CD4-positive, alpha-beta T cell (primary cell): ENCODE results near the gene CAMK2B. TPM values are rescaled to one million over a fixed set of nuclear protein-coding genes. Genes with fewer than 3 reads are reported as not detected.
"Not testable (repeated sequence)": the region's sequence is repeated elsewhere in the genome, so short reads cannot be mapped to it uniquely, and the experiment has no call there.

Experiments
- ATAC-seq: fragments of 200-7000 bp; cut with Tn5 transposase; one replicate; pipeline ENCODE4 v1.10.0; 2022; ENCODE audit warnings: mild to moderate bottlenecking; ENCODE audit not compliant: poor library complexity
- CTCF ChIA-PET: fragments of 350-600 bp; sonication (Branson Sonifier 250); formaldehyde crosslinking; loops from one replicate; lab custom pipeline; 2021; ENCODE audit warnings: antibody characterized with exemption, inconsistent platforms; lab: Charles Lee
- POLR2A ChIA-PET: fragments of 350-600 bp; sonication (Branson Sonifier 250); formaldehyde crosslinking; loops from one replicate; lab custom pipeline; 2021; ENCODE audit warnings: antibody characterized with exemption, inconsistent platforms; lab: Charles Lee
- DNase-seq, 14 experiments: peaks; one replicate each; pipeline ENCODE4 v3.0.0-alpha.2; 2013 to 2020; ENCODE audit warnings: mixed read lengths in 2 of 14
- H3K27ac ChIP-seq, 2 donors: one replicate each; pipeline versions ENCODE4 v1.5.1 to v1.7.0; 2013; ENCODE audit warnings: low read length in 2 of 2, low read depth in 1 of 2, mild to moderate bottlenecking in 1 of 2
- H3K27me3 ChIP-seq, 2 experiments: 1 replicate in 1 of 2; 2 replicates in 1 of 2; pipeline versions ENCODE4 v1.6.1 to v1.7.0; 2013; ENCODE audit warnings: low read length in 2 of 2, control low read depth in 1 of 2, mild to moderate bottlenecking in 1 of 2, moderate library complexity in 1 of 2; ENCODE audit not compliant: insufficient read depth in 2 of 2, control insufficient read depth in 1 of 2
- H3K36me3 ChIP-seq: one replicate; pipeline ENCODE4 v1.6.1; 2013; ENCODE audit warnings: low read length, control low read depth; ENCODE audit not compliant: insufficient read depth
- H3K4me1 ChIP-seq: one replicate; pipeline ENCODE4 v1.6.1; 2013; ENCODE audit warnings: low read length, control low read depth; ENCODE audit not compliant: insufficient read depth
- H3K4me3 ChIP-seq: one replicate; pipeline ENCODE4 v1.5.1; 2013; ENCODE audit warnings: mild to moderate bottlenecking, low read length, moderate library complexity
- H3K9me3 ChIP-seq, 2 experiments: 1 replicate in 1 of 2; 2 replicates in 1 of 2; pipeline versions ENCODE4 v1.6.1 to v1.7.0; 2013; ENCODE audit warnings: low read length in 2 of 2, mild to moderate bottlenecking in 2 of 2, control low read depth in 1 of 2, moderate library complexity in 1 of 2; ENCODE audit not compliant: control insufficient read depth in 1 of 2, insufficient read depth in 1 of 2
- H3K27ac Mint-ChIP-seq: one replicate; pipeline ENCODE4 v1.8.0; 2020; ENCODE audit warnings: mixed read lengths
- H3K27me3 Mint-ChIP-seq: one replicate; pipeline ENCODE4 v1.8.0; 2021; ENCODE audit warnings: mixed read lengths
- H3K36me3 Mint-ChIP-seq: one replicate; pipeline ENCODE4 v1.8.0; 2021; ENCODE audit warnings: low read depth, mixed read lengths
- H3K4me1 Mint-ChIP-seq: one replicate; pipeline ENCODE4 v1.8.0; 2021; ENCODE audit warnings: low read depth, mixed read lengths
- H3K4me3 Mint-ChIP-seq: one replicate; pipeline ENCODE4 v1.8.0; 2020; ENCODE audit warnings: mild to moderate bottlenecking, mixed read lengths
- H3K9me3 Mint-ChIP-seq: one replicate; pipeline ENCODE4 v1.8.0; 2020; ENCODE audit warnings: mixed read lengths
- intact Hi-C, 2 experiments: fragments of 100-400 bp; cut with DNase I in 1 of 2; cut with micrococcal nuclease in 1 of 2; formaldehyde crosslinking; loops; one replicate each; pipeline versions ENCODE4 v1.15.1 to v1.9.0; 2023 to 2025; cut with DNase I, micrococcal nuclease
- total RNA-seq, 174 experiments: library from RNA in 2 of 174; stranded (reverse) in 2 of 174; gene quantifications; one replicate each; pipeline ENCODE4 v1.2.3 and lab custom pipeline; 2021 to 2026
- TF ChIP-seq, protein P1 (sequence below): fragments of 200-600 bp; IDR thresholded peaks from one replicate; pipeline ENCODE4 v1.8.0; 2022; ENCODE audit warnings: antibody characterized with exemption, mild to moderate bottlenecking

CAMK2B gene
- total RNA-seq, 2 experiments from 2014 or later: not detected

DNA sequence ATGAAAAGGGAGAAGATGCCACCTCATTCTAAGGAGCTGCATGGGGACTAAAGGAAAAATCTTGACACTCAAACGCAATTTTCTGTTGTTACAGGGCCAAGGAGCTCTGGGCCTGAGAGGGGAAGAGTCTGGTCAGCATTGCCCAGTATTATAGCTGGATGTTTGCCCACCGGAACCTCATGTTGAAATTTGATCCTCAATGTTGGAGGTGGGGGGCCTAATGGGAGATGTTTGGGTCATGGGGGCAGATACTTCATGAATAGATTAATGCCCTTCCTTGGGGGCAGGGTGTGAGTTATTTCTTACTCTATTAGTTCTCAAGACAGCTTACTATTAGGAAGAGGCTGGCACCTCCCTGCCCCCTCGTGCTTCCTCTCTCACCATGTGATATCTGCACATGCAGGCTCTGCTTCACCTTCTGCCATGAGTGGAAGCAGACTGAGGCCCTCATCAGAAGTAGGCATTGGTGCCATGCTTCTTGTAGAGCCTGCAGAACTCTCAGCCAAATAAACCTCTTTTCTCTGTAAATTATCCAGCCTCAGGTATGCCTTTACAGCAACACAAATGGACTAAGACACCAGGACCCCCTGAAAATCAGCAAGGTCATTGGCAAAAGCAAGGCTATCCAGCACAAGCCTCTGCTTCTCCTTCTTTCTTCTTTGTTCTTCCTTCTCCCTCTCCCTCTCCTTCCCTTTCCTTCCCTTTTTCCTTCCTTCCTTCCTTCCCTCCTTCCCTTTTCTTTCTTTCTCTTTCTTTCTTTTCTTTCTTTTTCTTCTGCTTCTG lies 151.3 kb downstream of the CAMK2B start:
- H3K4me3 ChIP-seq: no peak overlapping the region
- no peaks in the 10 kb centered on the region for H3K4me1 ChIP-seq
- TF ChIP-seq, protein P1, sequence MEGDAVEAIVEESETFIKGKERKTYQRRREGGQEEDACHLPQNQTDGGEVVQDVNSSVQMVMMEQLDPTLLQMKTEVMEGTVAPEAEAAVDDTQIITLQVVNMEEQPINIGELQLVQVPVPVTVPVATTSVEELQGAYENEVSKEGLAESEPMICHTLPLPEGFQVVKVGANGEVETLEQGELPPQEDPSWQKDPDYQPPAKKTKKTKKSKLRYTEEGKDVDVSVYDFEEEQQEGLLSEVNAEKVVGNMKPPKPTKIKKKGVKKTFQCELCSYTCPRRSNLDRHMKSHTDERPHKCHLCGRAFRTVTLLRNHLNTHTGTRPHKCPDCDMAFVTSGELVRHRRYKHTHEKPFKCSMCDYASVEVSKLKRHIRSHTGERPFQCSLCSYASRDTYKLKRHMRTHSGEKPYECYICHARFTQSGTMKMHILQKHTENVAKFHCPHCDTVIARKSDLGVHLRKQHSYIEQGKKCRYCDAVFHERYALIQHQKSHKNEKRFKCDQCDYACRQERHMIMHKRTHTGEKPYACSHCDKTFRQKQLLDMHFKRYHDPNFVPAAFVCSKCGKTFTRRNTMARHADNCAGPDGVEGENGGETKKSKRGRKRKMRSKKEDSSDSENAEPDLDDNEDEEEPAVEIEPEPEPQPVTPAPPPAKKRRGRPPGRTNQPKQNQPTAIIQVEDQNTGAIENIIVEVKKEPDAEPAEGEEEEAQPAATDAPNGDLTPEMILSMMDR: no peak
- H3K9me3 ChIP-seq: peaks cover 0 to 3% of the 10 kb centered on the region in 2 experiments
- Mint-ChIP-seq H3K27ac (no peak overlapping the region), H3K4me3 (no peak overlapping the region), H3K27me3 (peaks cover 30% of the 10 kb centered on the region), H3K9me3 (no peaks in the 10 kb centered on the region), H3K4me1 (no peaks in the 10 kb centered on the region), H3K36me3 (no peaks in the 10 kb centered on the region)
- no peaks in the 10 kb centered on the region for H3K36me3 ChIP-seq
- ChIA-PET CTCF (no interaction called here), POLR2A (no interaction called here)
- no peak for DNase-seq
- no peak for ATAC-seq
- H3K27me3 ChIP-seq: peaks cover 6 to 7% of the 10 kb centered on the region in 2 experiments
- intact Hi-C loops: no loop called here
- H3K27ac ChIP-seq: no peak overlapping the region

DNA sequence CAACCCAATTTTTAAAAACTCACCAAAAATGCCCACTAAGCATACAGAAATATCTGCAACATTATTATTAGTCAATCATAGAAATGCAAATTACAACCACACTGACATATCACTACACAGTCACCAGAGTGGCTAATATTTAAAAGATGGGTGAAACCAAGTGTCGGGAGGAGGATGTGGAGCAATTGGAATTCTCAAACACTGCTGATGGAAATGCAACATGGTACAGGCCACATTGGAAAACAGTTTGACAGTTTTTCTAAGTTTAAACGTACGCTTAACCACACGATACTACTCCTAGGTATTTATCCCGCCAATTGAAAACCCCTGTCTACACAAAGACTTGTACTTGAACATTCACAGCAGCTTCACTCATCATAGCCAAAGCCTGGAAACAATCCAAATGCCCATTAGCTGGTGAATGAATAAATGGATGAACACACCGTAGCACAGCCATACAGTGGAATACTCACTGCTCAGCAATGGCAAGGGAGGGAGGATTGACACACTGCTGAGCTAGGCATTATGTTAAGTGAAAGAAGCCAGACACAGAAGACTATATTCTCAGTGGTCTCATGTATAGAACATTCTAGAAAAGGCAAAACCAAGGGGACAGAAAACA lies 152.5 kb downstream of the CAMK2B start:
- intact Hi-C loops: no loop called here
- Histone ChIP-seq H3K27me3 (peaks cover 2 to 7% of the 10 kb centered on the region in 2 experiments), H3K9me3 (peaks cover 0 to 3% of the 10 kb centered on the region in 2 experiments), H3K36me3 (no peaks in the 10 kb centered on the region), H3K4me3 (no peak overlapping the region), H3K27ac (no peak overlapping the region), H3K4me1 (no peaks in the 10 kb centered on the region)
- CTCF ChIA-PET: no interaction called here
- DNase-seq (no peak), ATAC-seq (no peak)
- Mint-ChIP-seq H3K36me3 (no peaks in the 10 kb centered on the region), H3K4me1 (peaks cover under 1% of the 10 kb centered on the region), H3K9me3 (no peaks in the 10 kb centered on the region), H3K4me3 (no peak overlapping the region), H3K27me3 (peaks cover 26% of the 10 kb centered on the region), H3K27ac (no peak overlapping the region)
- TF ChIP-seq, protein P1: no peak
- POLR2A ChIA-PET: no interaction called here

DNA sequence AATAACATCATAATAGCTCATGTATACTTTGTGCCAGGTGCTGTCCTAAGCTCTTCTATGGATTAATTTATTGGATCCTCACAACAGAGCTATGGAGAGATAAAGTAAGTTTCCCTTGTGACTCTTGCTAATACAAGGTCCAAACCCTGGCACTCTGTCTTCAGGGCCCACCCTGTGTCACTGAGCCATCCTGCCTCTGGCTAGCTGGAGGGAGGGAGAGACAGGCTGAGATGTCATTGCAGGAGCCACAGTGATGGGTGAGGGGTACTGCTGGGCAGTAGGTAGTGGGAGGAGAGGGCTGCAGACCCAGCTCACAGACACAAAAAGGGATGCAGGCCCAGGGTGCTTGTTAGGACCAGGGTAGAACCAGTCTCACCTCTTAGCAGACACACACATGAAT lies 153.0 kb downstream of the CAMK2B start:
- POLR2A ChIA-PET: no interaction called here
- no peaks in the 10 kb centered on the region for H3K9me3 Mint-ChIP-seq
- H3K27ac ChIP-seq: no peak overlapping the region
- peaks cover 5% of the 10 kb centered on the region for H3K4me1 Mint-ChIP-seq
- CTCF ChIA-PET: no interaction called here
- no peak overlapping the region for H3K4me3 ChIP-seq
- H3K27ac Mint-ChIP-seq: no peak overlapping the region
- ATAC-seq (no peak), DNase-seq (peak in 1 of 14 experiments; percentile 1)
- H3K4me1 ChIP-seq: no peaks in the 10 kb centered on the region
- intact Hi-C loops: no loop called here
- TF ChIP-seq, protein P1: no peak
- H3K27me3 ChIP-seq: peaks cover 0 to 4% of the 10 kb centered on the region in 2 experiments
- peaks cover 23% of the 10 kb centered on the region for H3K27me3 Mint-ChIP-seq
- H3K4me3 Mint-ChIP-seq: no peak overlapping the region
- H3K36me3 ChIP-seq: no peaks in the 10 kb centered on the region
- H3K36me3 Mint-ChIP-seq: no peaks in the 10 kb centered on the region
- H3K9me3 ChIP-seq: peaks cover 0 to 3% of the 10 kb centered on the region in 2 experiments

DNA sequence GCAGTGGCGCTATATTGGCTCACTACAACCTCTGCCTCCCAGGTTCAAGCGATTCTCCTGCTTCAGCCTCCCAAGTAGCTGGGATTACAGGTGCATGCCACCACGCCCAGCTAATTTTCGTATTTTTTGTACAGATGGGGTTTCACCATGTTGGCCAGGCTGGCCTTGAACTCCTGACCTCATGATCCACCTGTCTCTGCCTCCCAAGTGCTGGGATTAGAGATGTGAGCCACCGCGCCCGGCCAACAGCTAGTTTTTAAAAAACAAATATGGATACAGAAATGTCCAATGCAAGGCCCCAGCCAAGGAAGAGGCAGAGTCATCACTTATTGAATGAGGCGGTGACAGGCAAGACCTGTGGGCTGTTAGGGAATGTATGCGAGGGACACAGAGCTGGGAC lies 153.5 kb downstream of the CAMK2B start:
- POLR2A ChIA-PET, H3K4me3 ChIP-seq, H3K27ac ChIP-seq, ATAC-seq, H3K9me3 Mint-ChIP-seq, H3K4me3 Mint-ChIP-seq, H3K4me1 Mint-ChIP-seq, H3K27me3 ChIP-seq, H3K36me3 Mint-ChIP-seq, CTCF ChIA-PET, intact Hi-C loops, H3K36me3 ChIP-seq, H3K4me1 ChIP-seq, H3K9me3 ChIP-seq, DNase-seq, H3K27ac Mint-ChIP-seq: not testable (repeated sequence)
- peaks cover 19% of the 10 kb centered on the region for H3K27me3 Mint-ChIP-seq
